HG03354 (cell line): ENCODE results near the gene TMEFF2.
A peak's percentile ranks its signal among the peaks of the same experiment; 100 is the strongest.
"Not testable (repeated sequence)": the region's sequence is repeated elsewhere in the genome, so short reads cannot be mapped to it uniquely, and the experiment has no call there.

Experiments used
- ATAC-seq: cut with Tn5 transposase; IDR thresholded peaks from one replicate; pipeline ENCODE4 v1.9.1; 2021; ENCODE audit warnings: mild to moderate bottlenecking; ENCODE audit not compliant: unreplicated experiment, poor library complexity, severe bottlenecking

Gene TMEFF2

DNA sequence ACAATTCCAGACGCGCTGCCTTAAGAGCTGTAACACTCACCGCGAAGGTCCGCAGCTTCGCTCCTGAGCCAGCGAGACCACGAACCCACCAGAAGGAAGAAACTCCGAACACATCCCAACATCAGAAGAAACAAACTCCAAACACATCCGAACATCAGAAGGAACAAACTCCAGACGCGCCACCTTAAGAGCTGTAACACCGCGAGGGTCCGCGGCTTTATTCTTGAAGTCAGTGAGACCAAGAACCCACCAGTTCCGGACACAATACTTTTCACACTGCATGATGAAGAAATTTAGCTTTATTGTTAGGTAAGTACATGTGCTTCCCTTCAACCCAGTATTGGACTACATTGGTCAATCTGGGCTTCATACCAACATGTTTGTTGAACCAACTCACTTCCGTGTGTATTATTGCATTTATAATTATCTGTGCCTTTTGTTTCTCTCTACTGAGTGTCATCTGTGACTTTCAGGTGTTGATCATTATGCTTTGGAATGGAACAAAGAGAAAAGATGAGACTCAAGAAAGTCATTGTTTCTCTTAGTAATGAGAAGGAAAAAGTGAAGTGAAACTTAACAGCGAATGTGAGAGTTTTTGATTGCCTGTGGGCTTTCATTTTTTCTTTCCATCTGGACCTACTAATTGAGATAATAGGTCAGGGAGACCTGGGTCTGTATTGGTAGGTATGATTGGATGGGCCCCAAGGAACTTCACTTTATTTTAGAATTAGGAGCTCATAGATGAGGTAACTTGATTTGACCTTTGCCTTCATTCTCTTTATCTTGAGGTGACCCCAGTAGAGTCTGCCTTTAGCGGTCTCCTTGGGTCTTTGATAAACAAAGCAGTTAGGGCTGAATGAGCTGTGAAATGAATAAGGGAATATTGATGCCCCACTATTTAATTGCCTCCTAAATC, 271.7 kb downstream of the TMEFF2 start:
- peak; percentile 96 for ATAC-seq

DNA sequence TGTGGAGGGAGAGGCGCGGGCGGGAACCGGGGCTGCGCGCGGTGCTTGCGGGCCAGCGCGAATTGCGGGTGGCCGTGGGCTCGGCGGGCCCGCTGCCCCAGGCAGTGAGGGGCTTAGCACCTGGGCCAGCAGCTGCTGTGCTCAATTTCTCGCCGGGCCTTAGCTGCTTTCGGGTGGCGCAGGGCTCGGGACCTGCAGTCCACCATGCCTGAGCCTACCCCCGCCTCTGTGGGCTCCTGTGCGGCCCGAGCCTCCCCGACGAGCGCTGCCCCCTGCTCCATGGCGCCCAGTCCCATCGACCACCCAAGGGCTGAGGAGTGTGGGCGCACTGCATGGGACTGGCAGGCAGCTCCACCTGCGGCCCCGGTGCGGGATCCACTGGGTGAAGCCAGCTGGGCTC, 273.1 kb downstream of the TMEFF2 start:
- not testable (repeated sequence) for ATAC-seq

- ATAC-seq: no peak
These were observed 274.2 kb downstream of the TMEFF2 start for GRCh38 chr2:191920502-191920901.

DNA sequence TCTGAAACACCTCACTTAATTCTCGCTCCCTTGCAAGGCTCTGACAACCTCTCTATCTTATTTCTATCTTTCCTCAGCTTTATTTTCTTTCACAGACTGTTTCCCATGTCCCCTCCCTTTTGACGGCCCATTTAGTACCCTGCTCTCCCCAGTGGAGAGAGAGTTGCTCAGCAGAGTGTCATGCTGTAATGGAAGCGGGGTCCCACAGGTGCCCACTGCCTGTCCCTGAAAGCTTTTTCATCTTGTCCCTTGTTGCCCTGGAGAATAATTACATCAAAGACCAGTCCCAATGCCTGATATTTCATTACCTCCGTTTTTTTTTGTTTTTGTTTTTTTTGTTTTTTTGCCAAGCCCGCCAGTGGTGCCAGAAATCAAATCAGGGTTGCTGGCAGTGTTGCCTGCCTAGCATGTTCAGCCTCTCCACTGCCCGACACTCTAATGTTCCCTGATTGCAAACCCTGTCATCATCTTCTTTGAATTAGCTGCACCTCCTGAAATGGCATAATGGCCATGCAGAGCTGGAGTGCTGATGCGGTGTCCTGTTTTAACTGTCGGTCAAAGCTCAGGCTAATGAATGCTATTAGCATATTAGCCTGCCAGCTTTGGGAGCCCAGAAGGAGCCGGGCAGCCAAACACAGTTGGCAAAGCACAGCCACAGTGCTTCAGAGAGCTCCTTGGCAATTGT, 276.6 kb downstream of the TMEFF2 start:
- no peak for ATAC-seq

DNA sequence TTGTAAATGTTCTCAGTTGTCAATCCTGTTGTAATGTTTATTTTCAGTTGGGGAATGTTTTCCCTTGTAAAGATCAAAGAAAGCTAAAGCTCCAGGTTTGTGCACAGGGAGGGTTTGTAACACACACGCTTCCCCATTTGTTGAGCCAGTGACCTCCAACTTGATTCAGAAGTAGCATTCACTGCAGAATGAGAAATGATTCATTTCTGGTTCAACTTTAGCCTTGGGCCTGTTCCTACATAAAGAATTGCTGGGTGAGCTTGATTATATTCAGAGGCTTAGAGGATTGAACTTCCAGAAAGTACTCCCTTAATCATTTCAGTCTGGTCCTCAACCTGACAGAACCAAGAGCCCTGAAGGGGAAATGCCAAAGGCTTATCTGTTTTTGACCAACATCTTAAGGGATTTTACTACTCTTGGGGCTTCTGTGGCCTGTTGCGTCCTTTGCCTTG, 277.3 kb downstream of the TMEFF2 start:
- ATAC-seq: no peak

DNA sequence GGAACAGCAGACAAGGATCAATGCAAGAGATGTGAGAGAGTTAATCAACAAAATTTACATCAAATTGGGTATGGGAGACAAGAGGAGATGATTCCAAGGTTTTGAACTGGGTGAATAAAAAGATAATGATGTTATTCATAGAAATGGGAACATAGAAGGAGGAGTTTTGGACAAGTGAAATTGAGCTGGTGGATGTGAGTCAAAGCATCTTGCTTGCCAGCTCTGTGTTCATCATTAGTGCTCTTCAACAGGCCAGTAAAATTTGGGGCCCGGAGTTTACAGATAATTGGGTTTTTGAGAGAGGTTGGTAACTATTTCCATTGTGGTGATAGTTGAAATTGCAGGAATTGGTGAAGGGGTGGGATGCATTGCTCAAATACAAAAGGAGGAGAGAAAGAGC, 277.9 kb downstream of the TMEFF2 start:
- ATAC-seq: no peak

- ATAC-seq: no peak
These were observed 279.0 kb downstream of the TMEFF2 start for GRCh38 chr2:191915750-191916149.

GRCh38 chr2:191913796-191914195, 280.9 kb downstream of the TMEFF2 start:
- no peak for ATAC-seq

DNA sequence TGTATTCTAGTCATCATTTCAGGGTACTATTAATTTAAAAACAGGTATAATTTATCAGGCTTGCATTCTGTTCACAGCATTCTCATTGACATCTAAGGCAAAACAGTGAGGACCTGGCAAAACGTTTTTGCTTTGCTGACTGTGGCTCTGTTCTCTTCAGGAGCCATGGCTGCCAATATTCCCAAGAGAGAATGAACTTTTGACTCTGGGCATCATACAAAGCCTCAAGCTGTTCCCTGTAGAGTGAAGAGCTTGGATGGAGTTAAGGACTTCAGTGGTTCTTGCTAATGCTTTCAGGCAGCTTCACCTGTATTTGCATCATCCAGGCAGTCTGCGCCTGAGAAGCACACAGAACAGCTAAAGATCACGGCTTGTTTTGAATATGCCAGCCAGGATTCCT, 282.0 kb downstream of the TMEFF2 start:
- no peak for ATAC-seq

DNA sequence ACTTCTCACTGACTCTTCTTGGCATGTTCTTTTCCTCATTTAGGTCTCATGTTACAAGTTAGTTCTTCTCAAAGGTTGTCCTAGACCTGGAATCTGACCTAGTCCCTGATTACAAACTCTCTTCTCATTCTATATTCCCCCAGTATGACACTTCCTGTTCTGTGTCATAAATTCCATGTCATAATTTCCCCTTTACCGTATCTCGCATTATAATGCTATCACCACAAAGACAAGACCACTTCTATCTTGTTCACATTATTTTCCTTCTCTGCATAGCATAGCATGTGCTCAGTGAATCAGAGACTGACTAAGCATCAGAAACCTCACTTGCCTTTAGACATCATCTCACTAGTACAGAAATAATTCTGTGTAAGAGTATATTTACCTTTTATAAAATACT, 284.2 kb downstream of the TMEFF2 start:
- ATAC-seq: no peak

- no peak for ATAC-seq
These were observed 285.9 kb downstream of the TMEFF2 start for GRCh38 chr2:191908874-191909273.

DNA sequence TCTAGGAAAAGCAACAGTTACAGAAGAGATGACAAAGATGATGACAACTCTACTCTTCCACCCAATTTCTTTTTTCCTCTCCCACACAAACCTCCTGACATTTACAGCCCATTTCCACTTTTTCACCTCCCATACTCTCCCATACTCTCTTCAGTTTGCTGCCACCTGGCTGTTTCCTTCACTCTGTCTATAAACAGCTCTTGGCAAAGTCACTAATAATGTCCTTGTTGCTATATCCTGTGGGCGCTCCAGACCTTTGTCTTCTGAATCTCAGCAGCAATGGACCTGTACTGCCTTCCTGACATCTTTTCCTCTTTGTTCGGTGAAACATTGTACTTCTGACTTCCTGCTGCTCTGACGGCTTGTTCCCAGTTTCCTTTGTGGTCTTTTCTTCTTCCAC, 287.2 kb downstream of the TMEFF2 start:
- ATAC-seq: no peak

- no peak for ATAC-seq
These were observed 287.6 kb downstream of the TMEFF2 start for GRCh38 chr2:191907091-191907490.

DNA sequence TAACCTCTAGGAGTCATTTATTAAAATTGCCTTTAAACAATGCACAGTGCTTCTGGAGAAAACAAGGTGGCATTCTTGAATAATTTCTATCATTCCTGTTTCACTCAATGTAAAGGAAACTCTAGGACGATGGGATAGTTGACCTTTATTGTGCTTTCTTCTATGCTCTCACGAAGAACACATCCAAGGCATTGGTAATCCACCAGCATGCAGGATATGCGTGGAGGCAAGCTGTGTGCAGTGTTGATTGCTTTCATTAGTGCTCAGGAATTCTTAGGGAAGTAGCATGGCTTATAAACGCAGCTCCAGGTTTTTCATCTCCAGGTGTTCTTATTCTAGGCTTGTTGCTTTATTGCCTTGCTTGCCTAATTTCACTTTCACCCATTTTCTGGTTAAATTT, 289.4 kb downstream of the TMEFF2 start:
- ATAC-seq: no peak

- ATAC-seq: no peak
These were observed 293.7 kb downstream of the TMEFF2 start for GRCh38 chr2:191901031-191901430.

- ATAC-seq: no peak
These were observed 295.3 kb downstream of the TMEFF2 start for GRCh38 chr2:191899410-191899809.
